DMS79 treated with DMSO at 0.1 percent for 48 hours (cell line): ENCODE results near the gene IQCN.
"Not testable (repeated sequence)": the region's sequence is repeated elsewhere in the genome, so short reads cannot be mapped to it uniquely, and the experiment has no call there.

Experiments
- DNase-seq: peaks from one replicate; lab custom pipeline; 2025; lab: John Stamatoyannopoulos, UW

The IQCN gene

GRCh38 chr19:18214779-18215433 is 59.3 kb downstream of the IQCN start:
- no peak for DNase-seq

GRCh38 chr19:18211683-18212082 is 62.6 kb downstream of the IQCN start:
- no peak for DNase-seq

GRCh38 chr19:18209912-18210311 is 64.3 kb downstream of the IQCN start:
- not testable (repeated sequence) for DNase-seq

- DNase-seq, result peak; percentile 6
Measured at GRCh38 chr19:18208098-18208951, 65.9 kb downstream of the IQCN start.
